Tibial nerve (tissue), 4 donors: ENCODE measurements around the gene KRT82. TPM values are rescaled to one million over a fixed set of nuclear protein-coding genes. Genes with fewer than 3 reads are reported as not detected.
A peak's percentile ranks its signal among the peaks of the same experiment; 100 is the strongest.

Source experiments
- DNase-seq, 2 donors: peaks; one replicate each; pipeline ENCODE4 v3.0.0-alpha.2; 2019; ENCODE audit warnings: low spot score in 2 of 2
- H3K27ac ChIP-seq, 4 donors: fragments of 200-600 bp; sonication (generic) in 3 of 4; one replicate each; pipeline ENCODE4 v1.5.1; 2017 to 2019; ENCODE audit warnings: mild to moderate bottlenecking in 1 of 4
- H3K27me3 ChIP-seq, 2 donors: fragments of 200-600 bp; sonication (generic) in 1 of 2; one replicate each; pipeline versions ENCODE4 v1.5.1 to v1.6.0; 2017 to 2019
- H3K36me3 ChIP-seq, 3 donors: fragments of 200-600 bp; sonication (generic); one replicate each; pipeline ENCODE4 v1.5.1; 2018 to 2019
- H3K4me1 ChIP-seq, 4 donors: fragments of 200-600 bp; sonication (generic) in 3 of 4; one replicate each; pipeline ENCODE4 v1.5.1; 2017 to 2019
- H3K4me3 ChIP-seq, 4 donors: fragments of 200-600 bp; sonication (generic) in 3 of 4; one replicate each; pipeline ENCODE4 v1.5.1; 2017 to 2019; ENCODE audit warnings: mild to moderate bottlenecking in 1 of 4, moderate library complexity in 1 of 4
- H3K9me3 ChIP-seq, 4 donors: fragments of 200-600 bp; sonication (generic) in 3 of 4; one replicate each; pipeline ENCODE4 v1.5.1; 2017 to 2019
- EP300 ChIP-seq, 2 donors: sonication (generic); formaldehyde crosslinking; IDR thresholded peaks; one replicate each; pipeline ENCODE4 v1.6.1; 2017; ENCODE audit warnings: antibody characterized with exemption in 2 of 2, mild to moderate bottlenecking in 1 of 2
- POLR2A ChIP-seq, 2 donors: fragments of 450-650 bp; IDR thresholded peaks; one replicate each; pipeline ENCODE4 v1.6.1; 2017; ENCODE audit warnings: antibody characterized with exemption in 2 of 2, mild to moderate bottlenecking in 2 of 2, moderate library complexity in 2 of 2
- WGBS, 2 donors: methylation state at CpG; one replicate each; pipeline ENCODE4 v1.1.5; 2018; 5-methylcytosine and 5-hydroxymethylcytosine counted together
- total RNA-seq, 4 donors: library from RNA; depleted of rRNA; stranded (reverse); fragments of >200 nt; gene quantifications; one replicate each; pipeline ENCODE4 v1.1.0, GENCODE V29; 2016
- TF ChIP-seq, protein P1 (sequence below), 5 experiments: fragments of 200-600 bp in 3 of 5; fragments of 450-650 bp in 2 of 5; sonication (generic) in 3 of 5; IDR thresholded peaks; one replicate each; pipeline ENCODE4 v1.5.1; 2016 to 2019; ENCODE audit warnings: antibody characterized with exemption in 5 of 5, mild to moderate bottlenecking in 3 of 5, moderate library complexity in 2 of 5

The KRT82 gene
- total RNA-seq, 4 donors from 2014 or later, result not detected

DNA sequence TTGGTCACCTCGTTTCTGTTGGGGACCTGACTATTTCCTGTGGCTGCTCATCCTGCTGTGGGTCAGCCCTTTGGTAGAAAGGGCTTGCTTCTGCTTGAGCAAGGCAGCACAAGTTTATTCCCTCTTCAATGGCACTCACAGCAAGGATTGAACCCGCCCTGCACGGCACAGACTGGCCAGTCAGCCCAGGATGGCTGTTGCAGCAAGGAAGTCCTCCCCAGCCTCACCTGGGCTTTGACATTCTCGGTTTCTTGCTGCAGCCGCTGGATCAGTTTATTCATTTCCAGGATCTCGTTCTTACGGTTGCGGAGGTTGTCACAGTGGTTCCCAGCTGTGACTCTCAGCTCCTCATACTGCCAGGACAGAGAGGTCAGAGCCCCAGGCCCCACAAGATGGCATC lies 9.5 kb downstream of the KRT82 start:
- H3K36me3 ChIP-seq, result no peaks in the 10 kb centered on the region
- peaks cover 0 to 2% (median 0%) of the 10 kb centered on the region in 4 donors for H3K4me1 ChIP-seq
- H3K9me3 ChIP-seq, result no peaks in the 10 kb centered on the region
- H3K27ac ChIP-seq, result no peak overlapping the region
- TF ChIP-seq EP300 (IDR thresholded peaks at IDR 0.05), result no peak
- no peak for TF ChIP-seq POLR2A (IDR thresholded peaks at IDR 0.05)
- TF ChIP-seq, protein P1, sequence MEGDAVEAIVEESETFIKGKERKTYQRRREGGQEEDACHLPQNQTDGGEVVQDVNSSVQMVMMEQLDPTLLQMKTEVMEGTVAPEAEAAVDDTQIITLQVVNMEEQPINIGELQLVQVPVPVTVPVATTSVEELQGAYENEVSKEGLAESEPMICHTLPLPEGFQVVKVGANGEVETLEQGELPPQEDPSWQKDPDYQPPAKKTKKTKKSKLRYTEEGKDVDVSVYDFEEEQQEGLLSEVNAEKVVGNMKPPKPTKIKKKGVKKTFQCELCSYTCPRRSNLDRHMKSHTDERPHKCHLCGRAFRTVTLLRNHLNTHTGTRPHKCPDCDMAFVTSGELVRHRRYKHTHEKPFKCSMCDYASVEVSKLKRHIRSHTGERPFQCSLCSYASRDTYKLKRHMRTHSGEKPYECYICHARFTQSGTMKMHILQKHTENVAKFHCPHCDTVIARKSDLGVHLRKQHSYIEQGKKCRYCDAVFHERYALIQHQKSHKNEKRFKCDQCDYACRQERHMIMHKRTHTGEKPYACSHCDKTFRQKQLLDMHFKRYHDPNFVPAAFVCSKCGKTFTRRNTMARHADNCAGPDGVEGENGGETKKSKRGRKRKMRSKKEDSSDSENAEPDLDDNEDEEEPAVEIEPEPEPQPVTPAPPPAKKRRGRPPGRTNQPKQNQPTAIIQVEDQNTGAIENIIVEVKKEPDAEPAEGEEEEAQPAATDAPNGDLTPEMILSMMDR (IDR thresholded peaks at IDR 0.05), result no peak
- H3K27me3 ChIP-seq, result no peaks in the 10 kb centered on the region
- 83% methylated on average over 8 of the region's 8 CpGs for WGBS, 2 donors
- no peak for DNase-seq
- H3K4me3 ChIP-seq, result no peak overlapping the region

DNA sequence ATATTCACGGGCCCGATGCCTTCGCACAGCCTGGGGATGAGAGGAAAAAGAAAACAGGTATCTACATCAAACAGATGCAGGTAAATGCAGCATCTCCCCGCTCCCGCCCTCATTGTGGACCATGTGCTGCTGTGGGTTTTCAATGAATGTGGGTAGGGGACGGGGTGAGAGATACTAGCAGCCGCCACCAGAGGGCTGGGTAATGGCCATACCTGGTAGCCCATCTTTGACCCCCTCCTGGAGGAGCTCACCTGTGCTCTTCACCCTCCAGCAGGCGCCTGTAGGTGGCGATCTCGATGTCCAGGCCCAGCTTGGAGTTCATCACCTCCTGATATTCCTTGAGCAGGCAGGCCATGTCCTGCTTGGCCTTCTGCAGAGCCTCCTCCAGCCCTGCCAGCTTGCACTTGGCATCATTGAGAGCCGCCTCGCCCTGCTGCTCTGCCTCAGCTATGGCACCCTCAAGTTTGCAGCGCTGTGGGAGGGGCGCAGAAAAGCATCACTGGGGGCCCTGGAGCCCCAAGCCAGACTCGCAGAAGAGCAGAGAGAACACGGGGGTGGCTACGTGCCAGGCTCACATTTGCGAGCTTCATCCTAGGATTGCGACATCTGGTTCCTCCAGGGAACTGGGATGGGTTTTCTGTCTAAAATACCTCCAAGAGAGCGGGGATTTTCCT lies 10.2 kb downstream of the KRT82 start:
- WGBS, 2 donors, result 63 to 68% methylated on average over 20 of the region's 20 CpGs
- no peak for TF ChIP-seq POLR2A (IDR thresholded peaks at IDR 0.05)
- TF ChIP-seq, protein P1 (IDR thresholded peaks at IDR 0.05), result peak in 2 of 5 experiments; percentile 3 to 11
- Histone ChIP-seq H3K9me3 (no peaks in the 10 kb centered on the region), H3K36me3 (no peaks in the 10 kb centered on the region), H3K4me1 (peaks cover 0 to 5% (median 0%) of the 10 kb centered on the region in 4 donors), H3K4me3 (no peak overlapping the region), H3K27ac (no peak overlapping the region), H3K27me3 (no peaks in the 10 kb centered on the region)
- peak; percentile 44 to 53 for DNase-seq

DNA sequence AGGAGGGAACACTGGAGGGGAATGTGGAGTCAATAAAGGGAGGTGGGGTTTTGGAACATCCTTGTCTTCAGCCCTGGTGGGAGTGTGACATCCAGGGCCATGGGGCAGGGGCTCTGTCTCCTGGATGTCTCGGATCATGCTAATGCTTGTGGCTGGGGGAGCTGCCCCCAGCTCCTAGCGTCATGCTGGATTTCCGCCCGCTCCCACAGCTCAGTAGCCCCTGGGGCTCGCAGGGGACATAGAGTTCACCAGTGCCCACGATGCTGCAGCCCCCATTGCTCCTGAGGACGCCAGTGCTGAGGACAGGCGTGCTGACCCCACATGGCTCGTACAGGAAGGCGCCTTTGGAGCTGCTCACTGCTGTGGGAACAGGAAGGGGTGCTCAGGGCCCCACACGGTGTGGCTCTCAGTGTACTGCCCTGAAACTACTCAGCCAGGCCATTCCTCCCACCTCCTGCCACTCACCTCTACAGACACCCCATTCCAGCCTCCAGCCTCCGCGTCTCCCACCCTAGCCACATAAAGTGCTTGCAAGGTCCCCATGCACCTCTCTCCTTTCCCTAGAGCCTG lies 11.2 kb downstream of the KRT82 start:
- DNase-seq, result no peak
- peaks cover 0 to 5% (median 0%) of the 10 kb centered on the region in 4 donors for H3K4me1 ChIP-seq
- WGBS, 2 donors, result 75 to 80% methylated on average over 13 of the region's 13 CpGs

DNA sequence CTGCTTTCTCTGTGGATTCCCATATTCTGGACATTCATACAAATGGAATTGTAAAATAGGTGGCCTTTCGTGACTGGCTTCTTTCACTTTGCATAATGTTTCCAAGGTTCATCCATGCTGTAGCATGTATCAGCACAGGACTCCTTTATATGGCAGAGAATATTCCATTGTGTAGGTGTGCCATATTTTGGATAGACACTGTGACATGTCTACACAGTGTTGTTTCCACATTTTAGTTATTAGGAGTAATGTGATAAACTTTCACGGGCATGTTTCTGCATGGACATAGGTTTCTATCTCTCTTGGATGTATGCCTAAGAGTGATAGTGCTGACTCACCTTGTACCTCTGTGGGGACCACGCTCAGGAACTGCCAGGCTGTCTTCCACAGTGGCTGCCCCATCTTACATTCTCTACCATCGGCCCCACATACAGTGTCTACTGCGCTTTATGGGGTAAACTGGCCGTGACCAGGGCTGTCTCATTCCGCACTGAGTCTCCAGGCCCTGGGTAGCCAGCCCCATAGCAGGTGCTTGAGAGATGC lies 13.6 kb downstream of the KRT82 start:
- Histone ChIP-seq H3K4me1 (peaks cover 0 to 5% (median 0%) of the 10 kb centered on the region in 4 donors), H3K9me3 (no peaks in the 10 kb centered on the region), H3K27me3 (peaks cover 0 to 6% of the 10 kb centered on the region in 2 donors), H3K36me3 (no peaks in the 10 kb centered on the region), H3K4me3 (no peak overlapping the region), H3K27ac (no peak overlapping the region)
- DNase-seq, result no peak
- 91 to 95% methylated on average over 7 of the region's 7 CpGs for WGBS, 2 donors
- TF ChIP-seq, protein P1 (IDR thresholded peaks at IDR 0.05), result no peak
- TF ChIP-seq EP300 (IDR thresholded peaks at IDR 0.05), result no peak
- no peak for TF ChIP-seq POLR2A (IDR thresholded peaks at IDR 0.05)

More for the DNA sequence above, 11.2 kb downstream of the KRT82 start:
- Histone ChIP-seq H3K9me3 (no peaks in the 10 kb centered on the region), H3K27me3 (peaks cover 0 to under 1% of the 10 kb centered on the region in 2 donors), H3K27ac (no peak overlapping the region), H3K36me3 (no peaks in the 10 kb centered on the region), H3K4me3 (no peak overlapping the region)
- TF ChIP-seq POLR2A (IDR thresholded peaks at IDR 0.05), result no peak
- TF ChIP-seq EP300 (IDR thresholded peaks at IDR 0.05), result no peak
- TF ChIP-seq, protein P1 (IDR thresholded peaks at IDR 0.05), result no peak

DNA sequence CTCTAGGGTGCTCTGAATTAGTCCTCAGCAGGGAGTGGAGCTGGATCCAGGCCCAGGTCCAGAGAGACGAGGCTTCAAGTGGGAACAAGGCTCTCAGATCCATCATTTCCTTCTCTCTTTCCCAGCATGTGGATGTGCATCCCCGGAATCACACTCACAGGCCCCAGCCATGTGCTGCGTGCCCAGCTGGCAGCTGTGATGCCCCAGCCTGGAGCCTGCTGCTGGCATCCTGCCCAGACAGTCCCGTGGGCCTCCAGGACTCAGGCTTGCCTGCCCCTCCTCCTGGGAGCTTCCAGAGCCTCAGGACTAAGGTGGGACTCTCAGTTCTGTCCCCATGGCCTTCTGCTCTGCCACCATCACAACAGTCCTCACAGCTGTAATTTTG lies 14.5 kb downstream of the KRT82 start:
- H3K27me3 ChIP-seq, result peaks cover 0 to 6% of the 10 kb centered on the region in 2 donors
- TF ChIP-seq, protein P1 (IDR thresholded peaks at IDR 0.05), result no peak
- TF ChIP-seq EP300 (IDR thresholded peaks at IDR 0.05) (no peak), POLR2A (IDR thresholded peaks at IDR 0.05) (no peak)
- 18 to 20% methylated on average over 3 to 4 of the region's 4 CpGs for WGBS, 2 donors
- no peak for DNase-seq
- H3K4me3 ChIP-seq, result no peak overlapping the region
- no peak overlapping the region for H3K27ac ChIP-seq
- no peaks in the 10 kb centered on the region for H3K36me3 ChIP-seq
- H3K4me1 ChIP-seq, result peaks cover 0 to 5% (median 0%) of the 10 kb centered on the region in 4 donors
- no peaks in the 10 kb centered on the region for H3K9me3 ChIP-seq
